ENCODE data around the gene SHISAL1. TPM values are rescaled to one million over a fixed set of nuclear protein-coding genes. Genes with fewer than 3 reads are reported as not detected.
"Not testable (repeated sequence)": the region's sequence is repeated elsewhere in the genome, so short reads cannot be mapped to it uniquely, and the experiment has no call there.

The SHISAL1 gene
- total RNA-seq, 1 donor = under 0.01 TPM

DNA sequence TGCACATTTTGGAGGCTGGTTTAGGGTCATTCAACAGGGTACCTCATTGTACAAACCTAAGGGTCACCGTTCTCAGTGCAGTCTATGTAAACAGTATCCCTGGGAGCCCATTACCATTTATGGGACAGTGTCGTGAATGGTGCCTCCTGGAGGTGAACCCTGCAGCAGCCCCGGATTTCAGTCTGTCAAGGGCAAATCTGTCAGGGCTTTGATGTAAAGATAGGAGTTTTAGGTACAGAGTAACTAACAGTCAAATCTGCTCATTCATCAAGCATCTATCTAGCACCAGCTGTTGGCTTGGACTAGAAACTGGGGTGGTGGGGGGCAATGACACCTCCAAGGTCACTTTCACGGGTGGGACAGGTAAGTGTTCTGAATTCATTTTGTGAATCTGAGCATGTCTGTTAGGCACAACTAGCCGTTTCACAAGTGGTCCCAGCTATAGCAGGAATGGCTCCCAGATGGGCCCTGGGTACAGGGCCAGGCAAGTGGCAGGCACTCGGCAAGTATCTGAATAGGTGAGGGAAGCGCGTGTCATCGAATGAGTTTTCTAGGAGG, 68.4 kb downstream of the SHISAL1 start:
- DNase-seq (ENCODE audit: low read depth in 2 of 3, low spot score in 2 of 3) = no peak

DNA sequence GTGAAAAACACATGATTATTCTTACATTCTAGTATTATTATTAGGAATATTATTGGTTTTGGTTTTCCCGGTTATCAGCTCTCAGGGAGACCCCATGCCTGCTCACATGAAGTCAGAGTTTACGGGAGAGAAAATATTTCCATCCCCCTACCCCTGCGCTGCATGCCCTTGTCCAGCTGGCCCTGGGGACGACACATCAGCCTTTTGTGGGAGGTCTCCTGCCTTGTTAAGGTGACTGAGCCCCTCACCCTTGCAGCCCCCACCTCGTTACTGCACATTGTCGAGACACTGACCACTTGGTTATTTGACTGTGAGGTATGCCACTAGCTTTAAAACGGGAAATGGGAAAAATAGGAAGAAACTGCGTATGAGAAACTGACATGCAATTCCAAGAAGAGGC, 69.0 kb downstream of the SHISAL1 start:
- no peak for DNase-seq (ENCODE audit: low read depth in 2 of 3, low spot score in 2 of 3)

DNA sequence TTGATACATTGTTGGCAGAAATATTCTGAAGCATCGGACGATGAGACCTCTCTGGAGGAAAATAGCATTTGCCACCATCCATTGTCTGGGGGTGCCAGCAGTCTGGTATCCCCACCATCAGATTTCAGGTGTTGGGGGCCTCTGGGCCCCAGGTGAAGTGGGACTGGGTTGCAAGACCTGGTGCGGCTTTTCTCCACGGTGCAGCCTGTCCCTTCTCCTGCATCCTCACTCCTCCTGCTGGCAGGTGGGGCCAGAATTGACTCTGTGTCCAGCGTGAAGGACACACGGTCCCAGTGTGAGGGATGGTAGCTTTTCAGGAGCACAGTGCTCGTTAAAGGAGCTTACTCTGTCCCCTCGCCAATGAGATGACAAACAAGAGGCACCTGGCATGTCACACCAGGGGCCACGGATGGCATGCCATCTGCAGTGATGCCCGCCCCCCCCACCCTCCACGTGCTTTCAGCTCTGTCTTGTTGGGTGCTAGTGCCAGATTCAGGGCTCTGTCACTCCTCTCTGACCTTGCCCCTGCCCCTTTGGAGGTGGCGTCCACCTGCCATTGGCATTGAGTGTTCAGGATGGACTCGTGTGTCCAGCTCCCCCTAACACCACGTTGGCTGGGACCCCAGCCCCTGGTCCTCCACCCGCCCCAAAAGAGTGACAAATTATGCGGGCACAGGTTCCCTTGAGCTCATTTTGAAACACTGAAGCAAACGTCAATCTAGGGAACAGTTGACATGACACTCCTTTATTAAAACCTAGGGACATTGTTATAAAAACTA, 69.6 kb downstream of the SHISAL1 start:
- DNase-seq (ENCODE audit: low read depth in 2 of 3, low spot score in 2 of 3) = no peak

DNA sequence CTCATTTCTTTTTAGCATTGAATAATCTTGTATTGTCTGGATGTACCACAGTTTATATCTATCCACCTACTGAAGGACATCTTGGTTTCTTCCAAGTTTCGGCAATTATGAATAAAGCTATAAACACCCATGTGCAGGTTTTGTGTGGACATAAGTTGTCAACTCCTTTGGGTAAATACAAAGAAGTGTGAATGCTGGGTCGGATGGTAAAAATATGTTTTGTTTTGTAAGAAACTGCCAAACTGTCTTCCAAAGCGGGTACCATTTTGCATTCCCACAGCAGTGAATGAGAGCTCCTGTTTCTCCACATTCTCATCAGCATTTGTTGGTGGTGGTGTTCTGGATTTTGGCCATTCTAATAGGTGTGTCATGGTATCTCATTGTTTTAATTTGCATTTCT, 71.6 kb downstream of the SHISAL1 start:
- not testable (repeated sequence) for DNase-seq (ENCODE audit: low read depth in 2 of 3, low spot score in 2 of 3)

DNA sequence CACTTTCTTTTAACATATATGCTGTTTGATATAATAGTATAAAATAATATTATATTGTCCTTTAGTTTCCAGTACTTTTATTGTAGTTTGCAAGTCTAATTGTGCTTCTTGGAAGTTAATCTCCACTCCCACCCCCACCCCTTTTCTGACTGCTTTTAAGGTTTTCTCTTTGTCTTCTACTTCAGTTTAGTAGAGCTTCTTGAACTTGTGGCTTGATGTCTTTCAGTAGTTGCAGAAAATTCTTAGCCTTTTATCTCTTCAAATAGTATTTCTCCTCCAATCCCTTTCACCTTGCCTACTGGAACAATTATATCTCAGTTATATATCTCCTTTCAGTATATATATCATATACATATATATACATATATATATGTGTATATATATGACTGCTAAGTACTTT, 75.5 kb downstream of the SHISAL1 start:
- DNase-seq (ENCODE audit: low read depth in 2 of 3, low spot score in 2 of 3) = no peak

DNA sequence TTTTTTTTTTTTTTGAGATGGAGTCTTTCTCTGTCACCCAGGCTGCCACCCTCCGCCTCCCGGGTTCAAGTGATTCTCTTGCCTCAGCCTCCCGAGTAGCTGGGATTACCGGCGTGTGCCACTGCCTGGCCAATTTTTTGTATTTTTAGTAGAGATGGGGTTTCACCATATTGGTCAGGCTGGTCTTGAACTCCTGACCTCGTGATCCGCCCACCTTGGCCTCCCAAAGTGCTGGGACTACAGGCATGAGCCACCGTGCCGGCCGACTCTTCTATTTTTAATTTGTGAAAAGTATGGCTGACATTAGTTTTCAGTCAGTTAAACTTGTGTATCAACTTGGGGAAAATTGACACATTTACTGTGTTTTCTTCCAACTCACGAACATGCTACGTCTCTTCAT, 78.4 kb downstream of the SHISAL1 start:
- DNase-seq (ENCODE audit: low read depth in 2 of 3, low spot score in 2 of 3) = not testable (repeated sequence)

DNA sequence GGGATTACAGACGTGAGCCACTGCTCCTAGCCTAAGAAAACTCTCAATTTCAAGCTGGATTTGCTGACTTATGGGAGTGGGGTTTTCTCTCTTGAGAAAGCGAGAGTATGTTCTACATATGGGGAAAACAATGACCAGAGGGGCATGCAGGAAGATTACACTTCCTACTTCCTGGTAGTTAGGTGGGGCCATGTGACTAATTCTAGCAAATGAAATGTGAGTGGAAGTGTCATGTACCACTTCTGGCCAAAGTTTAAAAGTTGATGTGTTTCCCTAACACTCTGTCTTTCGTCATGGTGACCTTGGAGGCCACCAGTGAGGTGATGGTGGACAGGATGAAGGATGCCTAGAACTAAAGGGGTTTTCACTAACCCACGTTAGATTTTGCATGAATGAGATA, 81.5 kb downstream of the SHISAL1 start:
- no peak for DNase-seq (ENCODE audit: low read depth in 2 of 3, low spot score in 2 of 3)

DNA sequence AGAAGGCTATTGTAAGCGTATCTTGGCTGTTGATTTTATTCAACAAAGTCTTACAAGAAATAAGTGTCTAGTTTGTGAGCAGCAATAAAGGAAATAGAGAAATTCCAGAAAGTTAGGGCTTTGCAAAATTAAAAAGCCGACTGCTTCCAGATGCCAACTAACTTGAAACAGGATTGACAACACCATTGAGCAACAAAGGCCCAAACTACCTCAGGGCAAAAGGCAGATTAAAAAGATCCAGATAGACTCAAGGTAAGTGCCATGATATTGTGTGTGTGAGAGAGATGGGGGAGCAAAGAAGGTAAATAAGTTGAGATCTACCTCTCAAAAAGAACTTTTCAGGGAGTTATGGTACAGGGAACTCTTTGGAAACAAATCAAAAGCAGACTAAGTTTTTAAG, 82.9 kb downstream of the SHISAL1 start:
- no peak for DNase-seq (ENCODE audit: low read depth in 2 of 3, low spot score in 2 of 3)

DNA sequence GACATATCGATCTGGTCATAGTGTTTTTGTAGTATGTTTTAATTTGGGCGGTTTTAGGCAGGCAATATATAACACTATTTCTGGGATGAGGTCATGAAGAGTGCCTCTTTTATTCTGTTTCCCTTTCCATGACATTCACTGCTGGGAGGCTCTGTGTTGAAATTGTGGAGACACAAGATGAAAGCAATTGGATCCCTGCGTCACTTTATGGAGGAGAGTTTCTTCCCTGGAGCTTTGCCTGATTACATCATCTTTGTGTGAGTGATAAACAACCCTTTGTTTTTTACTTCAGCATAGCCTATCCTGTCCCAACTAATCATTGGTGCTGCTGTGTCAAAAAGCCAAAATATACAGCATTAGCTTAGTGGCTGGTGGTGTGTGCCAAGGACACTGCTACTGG, 83.4 kb downstream of the SHISAL1 start:
- DNase-seq (ENCODE audit: low read depth in 2 of 3, low spot score in 2 of 3) = no peak

DNA sequence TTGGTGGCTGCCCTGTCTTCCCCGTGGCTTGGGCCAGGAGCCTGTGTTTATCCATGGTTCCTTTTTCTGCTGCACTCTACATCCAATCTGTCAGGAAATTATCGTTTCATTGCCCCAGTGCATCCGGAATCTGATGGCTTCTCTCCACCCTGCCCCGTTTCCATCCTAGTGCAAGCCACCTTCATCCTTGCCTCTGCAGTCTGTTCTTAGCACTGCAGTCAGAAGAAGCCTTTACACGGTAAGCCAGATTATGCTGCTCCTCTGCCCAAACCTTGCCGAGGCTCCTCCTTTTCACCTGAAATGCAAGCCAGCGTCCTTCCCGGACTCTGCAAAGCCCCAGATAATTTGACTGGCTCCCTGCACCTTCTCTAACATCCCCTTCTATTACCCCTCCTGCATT, 86.9 kb downstream of the SHISAL1 start:
- no peak for DNase-seq (ENCODE audit: low read depth in 2 of 3, low spot score in 2 of 3)

DNA sequence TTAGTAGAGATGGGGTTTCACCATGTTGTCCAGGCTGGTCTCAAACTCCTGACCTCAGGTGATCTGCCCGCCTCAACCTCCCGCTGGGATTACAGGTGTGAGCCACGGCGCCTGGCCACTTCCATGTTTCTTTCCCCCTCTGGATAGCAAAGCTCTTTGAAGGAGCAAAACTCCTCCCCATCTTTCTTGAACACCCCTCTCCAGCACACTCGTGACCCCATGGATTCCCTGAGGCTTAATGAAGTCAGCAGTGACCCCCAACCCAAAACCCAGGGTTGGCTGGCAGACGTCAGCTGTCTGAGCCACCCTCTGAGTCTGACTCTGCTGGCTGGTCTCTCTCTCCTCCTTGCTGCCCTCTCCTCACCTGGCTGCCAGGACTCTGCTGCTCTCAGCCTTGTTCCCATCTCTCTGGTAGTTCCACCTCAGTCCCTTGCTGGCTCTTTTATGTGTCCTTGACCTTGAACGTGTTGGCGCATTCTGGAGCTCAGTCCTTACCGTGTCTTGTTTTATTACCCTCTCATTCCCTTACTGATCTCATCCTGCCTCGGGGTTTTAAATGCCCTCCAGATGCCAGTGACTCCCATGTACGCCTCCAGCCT, 87.6 kb downstream of the SHISAL1 start:
- no peak for DNase-seq (ENCODE audit: low read depth in 2 of 3, low spot score in 2 of 3)

DNA sequence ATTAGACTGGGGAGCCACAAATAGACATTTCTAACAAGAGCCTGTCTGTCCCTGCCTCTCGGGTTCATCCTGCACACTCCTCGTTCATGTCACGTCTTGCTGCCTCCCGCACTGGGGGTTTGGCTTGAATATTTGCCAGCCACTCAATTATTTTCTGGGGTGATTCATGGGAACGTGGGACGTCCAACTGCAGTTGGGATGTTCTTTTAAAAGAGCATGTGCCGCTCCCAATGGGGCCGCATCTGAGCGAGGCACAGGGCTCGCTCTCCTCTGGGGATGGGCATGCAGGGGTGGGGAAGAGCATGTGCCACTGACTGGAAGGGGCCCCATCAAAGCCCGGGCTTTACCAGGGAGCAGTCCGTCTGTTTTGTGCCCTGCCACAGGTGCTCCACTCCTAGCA, 88.6 kb downstream of the SHISAL1 start:
- DNase-seq (ENCODE audit: low read depth in 2 of 3, low spot score in 2 of 3) = no peak

DNA sequence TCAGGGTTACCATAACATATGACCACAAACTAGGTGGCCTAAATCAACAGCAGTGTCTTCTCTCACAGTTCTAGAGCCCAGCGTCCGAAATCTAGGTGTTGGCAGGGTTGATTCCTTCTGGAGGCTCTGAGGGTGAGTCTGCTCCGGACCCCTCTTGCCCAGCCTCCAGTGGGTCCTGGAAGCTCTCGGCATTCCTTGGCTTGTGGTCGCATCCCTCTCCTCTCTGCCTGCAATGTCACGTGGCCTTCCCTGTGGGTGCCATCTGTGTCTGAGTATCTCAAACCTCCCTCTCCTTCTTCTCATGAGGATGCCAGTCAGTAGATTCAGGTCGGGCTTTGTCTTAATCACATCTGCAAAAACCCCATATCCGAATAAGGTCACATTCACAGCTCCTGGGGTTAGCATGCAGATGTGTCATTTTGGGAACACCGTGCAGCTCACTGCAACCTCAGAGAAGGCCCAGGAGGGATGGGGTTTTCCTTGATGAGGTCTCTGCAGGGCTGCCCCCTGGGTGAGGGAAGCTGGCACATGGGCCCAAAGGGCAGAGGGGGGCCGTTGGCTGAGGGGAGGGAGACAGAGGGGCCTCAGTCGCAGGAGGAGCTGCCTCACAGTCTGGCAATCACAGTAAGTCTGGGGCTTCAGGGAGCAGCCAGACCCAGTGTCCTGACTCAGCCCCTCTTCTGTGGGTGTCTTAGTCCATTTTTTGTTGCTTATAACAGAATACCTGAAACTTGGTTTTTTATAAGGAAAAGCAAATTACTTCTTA, 90.9 kb downstream of the SHISAL1 start:
- no peak for DNase-seq (ENCODE audit: low read depth in 2 of 3, low spot score in 2 of 3)

DNA sequence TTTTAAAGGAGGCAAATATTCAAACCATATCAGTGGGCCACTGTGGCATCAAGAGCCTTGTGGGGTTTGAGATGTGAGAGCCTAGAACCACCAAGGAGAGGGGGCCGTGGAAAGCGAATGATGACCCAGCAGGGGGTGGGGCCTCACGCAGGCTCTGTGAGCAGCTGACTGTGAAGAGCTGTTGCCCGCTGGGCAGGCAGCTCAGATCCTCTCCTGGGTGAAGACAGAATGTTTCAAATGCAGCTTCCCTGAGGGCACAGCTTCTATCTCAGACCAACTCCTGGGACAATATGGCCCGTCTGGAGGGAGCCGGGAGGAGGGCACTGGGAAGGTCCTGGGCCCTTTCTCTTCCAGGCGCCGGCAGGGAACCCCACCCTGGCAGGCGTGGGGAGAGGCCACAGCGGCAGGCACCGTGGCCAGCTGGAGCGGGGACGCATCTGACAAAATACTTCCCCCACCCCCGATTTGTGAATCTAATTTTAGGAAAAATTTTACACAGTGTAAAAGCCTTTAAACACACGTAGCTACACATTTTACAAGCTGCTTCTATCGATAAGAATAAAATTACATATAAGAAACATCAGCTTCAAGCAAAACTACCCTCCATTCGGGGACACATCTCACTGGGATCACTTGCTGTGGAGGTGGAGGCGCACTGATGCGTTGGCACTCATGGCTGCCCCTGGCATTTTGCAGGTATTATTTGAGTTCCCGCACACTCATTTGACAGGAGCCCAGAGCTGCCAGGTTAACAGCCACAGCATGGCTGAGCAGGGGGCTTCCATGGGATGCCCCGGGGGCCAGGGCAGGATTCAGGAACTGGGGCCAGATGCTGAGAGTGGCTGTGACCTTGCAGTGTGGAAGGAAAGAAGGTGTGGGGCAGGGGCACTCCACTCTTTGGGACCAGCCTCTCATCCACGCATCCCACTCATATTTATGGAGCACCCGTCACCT, 91.7 kb downstream of the SHISAL1 start:
- DNase-seq (ENCODE audit: low read depth in 2 of 3, low spot score in 2 of 3) = no peak

DNA sequence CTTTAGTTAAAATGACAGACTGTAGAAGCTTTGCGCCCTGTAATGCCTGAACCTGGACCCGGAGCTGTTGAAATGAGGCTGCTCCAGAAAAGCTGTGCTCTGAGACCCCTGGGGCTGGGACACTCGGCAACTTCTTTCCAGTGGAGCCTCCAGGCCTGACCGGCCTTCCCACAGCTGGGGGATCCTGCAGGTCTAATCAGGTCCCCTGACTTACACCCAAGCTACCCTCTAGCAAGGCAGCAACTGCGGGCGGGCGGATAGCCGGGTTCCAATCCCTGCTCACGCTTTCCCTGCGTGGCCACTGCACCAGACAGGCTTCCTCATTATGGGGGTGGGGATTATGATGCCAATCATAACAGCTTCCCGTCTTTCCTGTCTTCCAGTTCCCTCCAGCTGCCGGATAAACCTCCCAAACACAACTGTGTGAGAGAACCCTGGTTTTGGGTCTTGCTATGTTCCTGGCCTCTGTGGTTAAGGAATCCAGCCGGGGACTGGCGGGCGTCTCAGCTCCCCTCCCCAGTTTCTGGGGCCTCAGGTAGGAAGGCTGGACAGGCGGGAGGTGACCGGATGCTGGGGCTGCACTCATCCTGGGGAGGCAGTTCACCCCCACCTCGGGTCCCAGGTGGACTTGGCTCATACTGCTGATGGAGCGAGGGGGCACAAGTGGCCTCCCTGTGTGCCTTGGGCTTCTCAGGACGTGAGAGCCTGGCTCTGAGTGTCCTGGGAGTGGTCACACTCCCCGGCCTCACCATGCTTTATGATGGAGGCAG, 93.5 kb downstream of the SHISAL1 start:
- DNase-seq (ENCODE audit: low read depth in 2 of 3, low spot score in 2 of 3) = no peak

DNA sequence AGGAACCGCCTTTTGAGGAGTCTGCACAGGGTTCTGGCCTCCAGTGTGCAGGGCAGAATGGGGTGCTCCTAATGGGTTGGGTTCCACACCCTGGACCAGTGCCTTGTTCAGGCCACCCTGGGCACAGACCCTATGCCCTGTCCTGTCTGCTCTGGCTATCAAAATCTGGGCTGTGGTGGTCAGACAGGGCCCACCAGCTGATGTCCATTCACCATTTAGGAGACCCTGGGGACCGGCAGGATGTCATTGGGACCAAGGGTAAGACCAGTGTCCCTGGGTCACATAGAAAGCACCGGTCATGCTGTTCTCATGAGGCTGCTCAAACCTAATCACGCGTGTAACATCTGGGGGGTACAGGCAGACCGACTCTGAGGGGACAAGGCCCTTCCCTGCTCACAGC, 94.7 kb downstream of the SHISAL1 start:
- no peak for DNase-seq (ENCODE audit: low read depth in 2 of 3, low spot score in 2 of 3)

DNA sequence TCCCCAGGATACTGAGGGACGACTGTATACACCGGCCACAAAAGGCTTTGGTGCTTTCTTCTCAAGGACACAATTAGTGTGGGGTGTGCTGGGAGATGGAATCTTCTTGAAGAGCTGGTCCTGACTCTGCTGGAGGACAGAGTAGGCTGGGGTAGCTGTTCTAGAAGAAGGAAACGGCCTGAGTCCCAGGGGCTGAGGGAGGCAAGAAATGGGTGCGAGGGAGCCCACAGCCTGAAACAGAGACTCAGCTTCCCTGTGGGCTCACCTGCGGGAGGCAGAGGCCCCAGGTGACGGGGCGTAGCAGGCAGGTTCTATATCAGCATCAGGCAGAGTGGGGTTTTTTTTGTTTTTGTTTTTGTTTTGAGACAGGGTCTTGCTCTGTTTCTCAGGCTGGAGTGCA, 95.4 kb downstream of the SHISAL1 start:
- DNase-seq (ENCODE audit: low read depth in 2 of 3, low spot score in 2 of 3) = no peak

DNA sequence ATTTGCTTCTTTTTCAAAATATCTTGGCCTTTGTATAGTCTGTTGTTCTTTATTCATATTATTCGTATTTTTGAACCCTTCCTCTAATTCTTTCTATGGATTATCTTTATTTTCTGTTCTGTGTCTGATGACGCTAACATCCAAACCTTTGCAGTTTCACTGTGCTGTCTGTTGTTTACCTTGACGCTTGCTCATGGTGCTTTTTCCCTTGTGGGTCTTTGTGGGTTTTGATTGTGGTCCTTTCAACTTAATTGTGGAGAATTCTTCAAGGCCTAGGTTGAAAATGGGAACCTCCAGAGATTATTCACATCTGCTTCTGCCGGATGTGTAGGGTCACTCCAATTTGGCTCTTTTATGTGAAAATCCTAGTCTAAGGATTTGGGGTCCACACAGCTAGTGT, 97.5 kb downstream of the SHISAL1 start:
- no peak for DNase-seq (ENCODE audit: low read depth in 2 of 3, low spot score in 2 of 3)

DNA sequence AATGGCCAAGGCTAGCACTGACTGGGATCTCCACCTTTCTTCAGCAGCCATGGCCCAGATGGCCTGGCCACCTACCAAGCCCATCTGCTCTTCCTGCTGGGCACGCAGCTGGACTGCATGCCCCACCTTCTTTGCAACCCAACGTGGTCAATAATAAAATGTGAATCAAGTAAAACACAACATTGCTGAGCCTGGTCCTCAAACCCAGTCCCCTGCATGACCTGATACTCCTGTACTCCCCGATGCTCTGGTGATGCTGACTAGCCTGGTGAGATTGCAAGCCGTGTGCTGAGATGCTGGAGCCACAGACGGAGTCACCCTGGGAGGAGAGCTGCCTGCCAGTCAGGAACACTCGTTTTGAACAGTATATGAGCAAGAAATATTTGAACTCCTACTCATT, 98.0 kb downstream of the SHISAL1 start:
- DNase-seq (ENCODE audit: low read depth in 2 of 3, low spot score in 2 of 3) = no peak

DNA sequence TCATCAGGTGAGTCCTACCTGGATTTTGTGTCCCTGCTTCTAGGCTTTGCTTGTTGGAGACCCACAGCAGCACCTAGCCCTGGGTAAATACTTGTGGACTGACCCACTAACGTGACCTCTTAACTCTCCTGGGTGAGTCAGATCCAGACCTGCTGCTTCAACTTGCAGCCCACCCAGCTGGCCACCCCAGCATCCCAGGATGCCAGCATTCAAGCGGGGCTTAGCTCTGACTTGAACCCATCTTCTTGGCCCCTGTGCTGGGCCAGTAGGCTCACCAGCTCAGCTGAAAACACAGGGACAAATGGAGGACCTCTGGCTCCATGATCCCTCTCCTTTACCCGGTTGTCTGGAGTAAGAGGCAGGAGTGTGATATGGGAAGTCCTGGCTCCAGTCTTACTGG, 98.6 kb downstream of the SHISAL1 start:
- DNase-seq (ENCODE audit: low read depth in 2 of 3, low spot score in 2 of 3) = no peak

All from hematopoietic multipotent progenitor cell (in vitro differentiated cells).